GM19193 (cell line): ENCODE data around the gene PLXNC1.

Source experiments
- POLR2A ChIP-seq: IDR thresholded peaks from 4 replicates; pipeline ENCODE4 v1.6.1; 2011; ENCODE audit not compliant: insufficient read depth, insufficient read length; ENCODE audit errors: extremely low read depth

PLXNC1 gene

DNA sequence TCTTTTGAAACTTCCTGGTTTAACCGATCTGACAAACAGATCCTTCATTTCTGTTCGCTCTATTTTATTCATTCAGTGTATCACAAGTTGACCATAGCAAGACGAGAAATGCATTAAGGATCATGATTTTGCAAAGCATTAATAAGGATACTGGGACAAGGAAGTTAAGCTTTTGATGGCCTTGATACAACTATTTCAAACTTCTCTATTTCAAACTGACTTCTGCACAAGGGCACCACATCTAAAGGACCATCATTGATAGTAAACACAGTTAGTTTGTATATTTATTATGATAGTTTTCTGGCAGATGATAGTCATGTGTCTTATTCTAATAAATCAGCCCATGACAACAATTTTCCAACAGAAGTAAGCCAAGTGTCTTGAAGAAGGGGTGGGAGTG, 25.8 kb upstream of the PLXNC1 start:
- TF ChIP-seq POLR2A, result no peak

DNA sequence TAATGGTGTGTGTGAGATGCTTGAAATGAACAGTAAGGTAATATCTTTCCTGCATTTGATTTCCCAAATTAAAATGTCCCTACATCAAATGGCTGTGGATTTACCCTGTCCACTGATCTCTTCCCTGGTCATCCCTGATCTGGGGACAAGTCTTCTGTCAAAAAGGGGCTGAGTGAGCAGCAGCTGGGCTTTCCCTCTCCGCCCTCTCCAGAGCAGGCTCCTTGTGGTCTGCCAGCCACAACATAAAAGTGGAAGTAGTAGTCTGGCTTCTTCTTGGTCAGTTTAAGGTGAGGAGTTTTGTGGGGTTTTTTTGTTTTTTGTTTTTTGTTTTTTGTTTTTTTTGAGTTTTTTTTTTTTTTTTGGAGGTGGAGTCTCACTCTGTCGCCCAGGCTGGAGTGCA, 25.2 kb upstream of the PLXNC1 start:
- TF ChIP-seq POLR2A, result no peak

DNA sequence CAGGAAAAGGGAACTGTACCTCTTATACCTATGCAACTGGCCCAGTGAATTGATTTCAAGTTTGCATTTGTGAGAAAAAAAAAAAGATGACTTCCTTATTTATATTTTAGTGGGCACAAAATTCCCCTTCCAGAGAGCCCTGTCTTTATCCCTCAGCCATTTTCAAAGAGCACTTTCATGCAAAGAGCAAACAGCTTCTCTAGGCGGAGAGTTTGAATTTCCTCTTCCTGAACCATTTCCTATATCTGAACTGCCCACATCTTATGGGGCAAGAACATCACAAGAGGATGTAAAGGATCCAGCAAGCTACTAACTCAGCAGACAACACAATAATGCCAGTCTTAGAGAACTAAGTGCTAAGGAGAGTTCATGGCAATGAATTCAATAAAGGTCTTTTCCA, 22.3 kb upstream of the PLXNC1 start:
- TF ChIP-seq POLR2A, result no peak

GRCh38 chr12:94127239-94128131, 20.9 kb upstream of the PLXNC1 start:
- no peak for TF ChIP-seq POLR2A

- TF ChIP-seq POLR2A, result no peak
Measured at GRCh38 chr12:94128280-94128679, 20.1 kb upstream of the PLXNC1 start.

- no peak for TF ChIP-seq POLR2A
Measured at GRCh38 chr12:94133964-94134795, 14.2 kb upstream of the PLXNC1 start.

GRCh38 chr12:94135896-94136295, 12.5 kb upstream of the PLXNC1 start:
- TF ChIP-seq POLR2A, result no peak

DNA sequence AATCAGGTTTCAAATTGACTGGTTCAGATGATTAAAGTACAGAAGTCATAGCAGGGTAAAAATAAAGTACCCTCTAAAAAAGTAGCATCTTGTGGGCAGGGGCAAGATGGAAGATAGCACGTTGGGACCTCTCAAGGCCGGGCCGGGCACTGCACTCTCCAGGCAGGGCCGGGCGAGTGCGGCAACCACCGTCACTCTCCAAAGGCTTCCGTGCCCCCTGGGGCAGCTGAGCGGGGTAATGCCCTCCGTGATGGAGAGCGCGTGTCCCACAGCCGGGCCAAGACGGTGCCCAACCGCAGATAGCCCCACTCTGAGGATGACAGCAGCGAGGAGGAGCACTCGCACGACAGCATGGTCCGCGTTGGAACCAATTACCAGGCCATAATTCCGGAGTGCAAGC, 8.6 kb upstream of the PLXNC1 start:
- no peak for TF ChIP-seq POLR2A

- TF ChIP-seq POLR2A, result no peak
Measured at GRCh38 chr12:94140556-94140955, 7.8 kb upstream of the PLXNC1 start.

GRCh38 chr12:94141004-94141764, 7.2 kb upstream of the PLXNC1 start:
- TF ChIP-seq POLR2A, result no peak

DNA sequence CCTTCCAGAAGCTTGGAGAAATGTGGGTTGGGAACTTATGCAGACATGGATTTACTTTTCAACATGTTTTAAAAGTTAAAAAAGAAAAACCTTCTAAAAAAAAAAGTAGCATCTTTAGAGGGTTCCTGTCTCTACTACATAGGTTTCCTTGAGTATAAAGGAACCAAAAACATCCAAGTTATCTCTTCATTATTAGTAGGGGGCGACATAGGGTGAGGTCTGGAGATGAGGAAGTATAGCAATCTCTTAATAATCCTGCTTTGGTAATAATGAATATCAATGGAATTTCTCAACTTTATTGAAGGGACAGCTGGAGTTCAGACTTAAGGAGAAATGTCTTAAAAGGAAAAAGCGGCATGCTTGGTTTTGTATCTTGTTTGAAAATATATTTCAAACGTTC, 6.5 kb upstream of the PLXNC1 start:
- no peak for TF ChIP-seq POLR2A

DNA sequence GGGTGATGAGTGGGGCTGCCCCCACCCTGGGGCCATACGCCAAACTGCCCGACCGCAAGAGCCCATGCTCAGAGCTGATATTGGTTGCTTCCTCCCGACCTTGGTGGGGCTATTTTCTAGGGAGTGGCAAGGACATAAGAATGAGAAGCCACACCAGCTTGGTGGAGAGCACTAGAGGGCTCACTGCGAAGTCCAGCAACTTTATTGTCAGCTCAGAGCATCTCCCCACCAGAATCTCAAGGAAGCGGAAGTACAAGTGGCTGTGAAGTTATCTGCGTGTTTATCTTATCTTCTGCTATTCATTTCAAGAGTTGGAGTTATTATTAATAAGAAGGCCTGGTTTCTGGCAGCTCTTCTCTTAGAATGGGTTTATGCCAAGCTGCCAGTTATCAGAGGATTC, 4.9 kb upstream of the PLXNC1 start:
- no peak for TF ChIP-seq POLR2A

- no peak for TF ChIP-seq POLR2A
Measured at GRCh38 chr12:94143951-94144350, 4.4 kb upstream of the PLXNC1 start.

DNA sequence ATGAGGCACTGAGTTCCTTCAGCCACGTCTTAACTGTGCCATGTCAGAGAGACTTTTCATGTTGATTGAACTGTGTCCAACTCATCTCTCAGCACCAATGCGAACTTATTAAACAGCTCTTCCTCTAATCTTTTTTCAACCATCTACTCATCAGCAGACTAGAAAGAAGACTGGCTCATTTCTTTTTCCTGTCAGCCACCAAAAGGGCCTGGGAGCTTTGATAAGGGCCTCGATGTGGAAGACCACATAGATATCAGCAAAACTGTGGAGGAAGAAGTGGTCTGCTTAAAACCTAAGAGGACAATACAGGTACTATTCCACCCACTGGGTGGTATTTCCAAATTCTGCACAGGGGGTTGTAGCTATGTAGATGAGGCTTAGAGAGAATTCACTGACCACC, 3.6 kb upstream of the PLXNC1 start:
- no peak for TF ChIP-seq POLR2A
